Liver (tissue), 3 donors: ENCODE results near the gene TASOR2.

Source experiments
- EGR1 ChIP-seq, 2 donors: IDR thresholded peaks; 2 replicates each; pipeline ENCODE4 v1.6.1; 2016 to 2018; ENCODE audit warnings: antibody characterized with exemption in 2 of 2, low read depth in 2 of 2
- GABPA ChIP-seq, 2 donors: IDR thresholded peaks in 1 of 2; conservative IDR thresholded peaks in 1 of 2; 2 replicates each; pipeline ENCODE4 v1.6.1; 2016; ENCODE audit warnings: antibody characterized with exemption in 2 of 2, mild to moderate bottlenecking in 1 of 2, moderate library complexity in 1 of 2
- JUND ChIP-seq, 2 donors: IDR thresholded peaks; 2 replicates each; pipeline ENCODE4 v1.6.1; 2016; ENCODE audit warnings: antibody characterized with exemption in 2 of 2
- NR2F2 ChIP-seq: IDR thresholded peaks from 2 replicates; pipeline ENCODE4 v1.6.1; 2016; ENCODE audit warnings: antibody characterized with exemption
- RAD21 ChIP-seq, 2 donors: IDR thresholded peaks; 2 replicates each; pipeline ENCODE4 v1.6.1; 2016; ENCODE audit warnings: antibody characterized with exemption in 2 of 2, mild to moderate bottlenecking in 2 of 2
- REST ChIP-seq: IDR thresholded peaks from 2 replicates; pipeline ENCODE4 v1.6.1; 2016; ENCODE audit warnings: antibody characterized with exemption, mild to moderate bottlenecking
- RXRA ChIP-seq, 2 donors: IDR thresholded peaks; 2 replicates each; pipeline ENCODE4 v1.6.1; 2017 to 2018; ENCODE audit warnings: antibody characterized with exemption in 2 of 2, mild to moderate bottlenecking in 1 of 2
- TAF1 ChIP-seq: conservative IDR thresholded peaks from 2 replicates; pipeline ENCODE4 v1.6.1; 2016; ENCODE audit warnings: antibody characterized with exemption, mild to moderate bottlenecking
- YY1 ChIP-seq: IDR thresholded peaks from 2 replicates; pipeline ENCODE4 v1.6.1; 2016; ENCODE audit warnings: antibody characterized with exemption, mild to moderate bottlenecking
- TF ChIP-seq, protein P1 (sequence below): fragments of 150-350 bp; IDR thresholded peaks from 2 replicates; pipeline ENCODE4 v1.5.1; 2017; ENCODE audit warnings: improper control_type of control experiment, low read depth, low read length; ENCODE audit not compliant: missing input control
- TF ChIP-seq, protein P2 (sequence below): IDR thresholded peaks from 2 replicates; pipeline ENCODE4 v1.6.1; 2016; ENCODE audit warnings: antibody characterized with exemption
- TF ChIP-seq, protein P3 (sequence below): IDR thresholded peaks from 2 replicates; pipeline ENCODE4 v1.6.1; 2016; ENCODE audit warnings: antibody characterized with exemption
- donor health status: healthy.
- donor health status: healthy.

GRCh38 chr10:5697342-5697741, 12.7 kb downstream of the TASOR2 start:
- TF ChIP-seq, protein P1, sequence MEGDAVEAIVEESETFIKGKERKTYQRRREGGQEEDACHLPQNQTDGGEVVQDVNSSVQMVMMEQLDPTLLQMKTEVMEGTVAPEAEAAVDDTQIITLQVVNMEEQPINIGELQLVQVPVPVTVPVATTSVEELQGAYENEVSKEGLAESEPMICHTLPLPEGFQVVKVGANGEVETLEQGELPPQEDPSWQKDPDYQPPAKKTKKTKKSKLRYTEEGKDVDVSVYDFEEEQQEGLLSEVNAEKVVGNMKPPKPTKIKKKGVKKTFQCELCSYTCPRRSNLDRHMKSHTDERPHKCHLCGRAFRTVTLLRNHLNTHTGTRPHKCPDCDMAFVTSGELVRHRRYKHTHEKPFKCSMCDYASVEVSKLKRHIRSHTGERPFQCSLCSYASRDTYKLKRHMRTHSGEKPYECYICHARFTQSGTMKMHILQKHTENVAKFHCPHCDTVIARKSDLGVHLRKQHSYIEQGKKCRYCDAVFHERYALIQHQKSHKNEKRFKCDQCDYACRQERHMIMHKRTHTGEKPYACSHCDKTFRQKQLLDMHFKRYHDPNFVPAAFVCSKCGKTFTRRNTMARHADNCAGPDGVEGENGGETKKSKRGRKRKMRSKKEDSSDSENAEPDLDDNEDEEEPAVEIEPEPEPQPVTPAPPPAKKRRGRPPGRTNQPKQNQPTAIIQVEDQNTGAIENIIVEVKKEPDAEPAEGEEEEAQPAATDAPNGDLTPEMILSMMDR = no peak
- TF ChIP-seq RAD21 (IDR thresholded peaks at IDR 0.05) (no peak), REST (no peak), TAF1 (no peak), RXRA (IDR thresholded peaks at IDR 0.05) (no peak), GABPA (IDR thresholded peaks at IDR 0.05 in 1 of 2, conservative IDR thresholded peaks at IDR 0.05 in 1 of 2) (no peak), NR2F2 (no peak), EGR1 (IDR thresholded peaks at IDR 0.05; ENCODE audit: low read depth in 2 of 2) (no peak), JUND (IDR thresholded peaks at IDR 0.05) (no peak), YY1 (no peak)
- TF ChIP-seq, protein P2, sequence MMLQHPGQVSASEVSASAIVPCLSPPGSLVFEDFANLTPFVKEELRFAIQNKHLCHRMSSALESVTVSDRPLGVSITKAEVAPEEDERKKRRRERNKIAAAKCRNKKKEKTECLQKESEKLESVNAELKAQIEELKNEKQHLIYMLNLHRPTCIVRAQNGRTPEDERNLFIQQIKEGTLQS = no peak
- TF ChIP-seq, protein P3, sequence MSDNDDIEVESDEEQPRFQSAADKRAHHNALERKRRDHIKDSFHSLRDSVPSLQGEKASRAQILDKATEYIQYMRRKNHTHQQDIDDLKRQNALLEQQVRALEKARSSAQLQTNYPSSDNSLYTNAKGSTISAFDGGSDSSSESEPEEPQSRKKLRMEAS = no peak
